Inflammatory macrophage treated with lipopolysaccharide for 4 hours (primary cell): ENCODE data around the gene CCDC122.
A peak's percentile ranks its signal among the peaks of the same experiment; 100 is the strongest.

ENCODE experiments used
- DNase-seq: peaks from one replicate; pipeline ENCODE4 v3.0.0-alpha.2; 2020

Gene CCDC122

DNA sequence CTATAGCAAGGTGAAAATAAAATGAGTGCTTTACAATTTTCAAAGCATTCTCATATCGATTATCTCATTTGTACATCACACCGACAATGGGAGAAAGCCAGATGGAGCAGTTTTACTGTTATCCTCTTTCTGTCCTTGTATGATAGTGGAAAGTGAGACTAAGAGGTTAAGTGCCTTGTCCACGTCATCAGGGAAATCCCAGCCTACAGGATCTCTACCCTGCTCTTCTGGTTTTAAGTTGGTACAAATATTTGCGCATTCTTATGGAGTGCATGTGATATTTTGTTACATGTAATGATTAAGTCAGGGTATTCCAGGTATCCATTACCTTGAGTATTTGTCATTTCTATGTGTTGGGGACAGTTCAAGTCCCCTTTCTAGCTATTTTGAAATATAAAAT, 80.3 kb downstream of the CCDC122 start:
- no peak for DNase-seq

DNA sequence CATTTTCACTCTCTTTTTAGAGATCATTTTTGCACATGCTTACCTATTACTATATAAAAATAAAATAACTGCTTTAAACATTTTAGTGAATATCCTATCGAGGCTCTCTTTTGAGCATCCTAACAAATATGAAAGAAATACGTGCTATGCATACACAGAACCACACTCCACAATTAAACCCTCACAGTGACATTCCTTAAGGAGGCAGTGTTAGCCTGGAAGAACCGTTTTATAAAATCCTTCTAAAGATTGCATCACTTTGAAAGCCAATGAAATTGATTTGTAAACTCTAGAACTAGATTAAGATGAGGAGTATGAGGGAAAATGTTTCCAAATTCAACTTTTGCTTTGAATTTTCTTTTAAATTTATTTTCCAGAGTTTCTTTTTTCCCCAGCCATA, 81.7 kb downstream of the CCDC122 start:
- no peak for DNase-seq

DNA sequence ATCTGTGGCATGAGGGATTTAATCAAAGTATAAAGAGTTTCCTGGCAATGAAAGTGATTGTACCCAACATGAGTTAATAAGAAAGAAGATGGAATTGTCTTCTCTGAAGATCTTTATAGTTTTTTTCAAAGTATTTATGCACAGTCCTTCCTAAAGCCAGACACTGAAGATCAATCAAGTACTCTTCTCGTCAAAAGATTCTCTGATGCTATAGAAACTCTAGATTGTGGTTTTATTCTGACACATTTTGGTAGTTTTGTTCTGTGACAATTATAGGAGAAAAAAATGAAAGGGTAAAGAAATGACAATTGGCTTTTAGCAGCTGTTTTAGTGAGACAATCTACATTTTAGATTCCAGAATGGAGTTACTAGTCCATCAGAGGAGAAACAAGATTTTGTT, 82.4 kb downstream of the CCDC122 start:
- DNase-seq = no peak

DNA sequence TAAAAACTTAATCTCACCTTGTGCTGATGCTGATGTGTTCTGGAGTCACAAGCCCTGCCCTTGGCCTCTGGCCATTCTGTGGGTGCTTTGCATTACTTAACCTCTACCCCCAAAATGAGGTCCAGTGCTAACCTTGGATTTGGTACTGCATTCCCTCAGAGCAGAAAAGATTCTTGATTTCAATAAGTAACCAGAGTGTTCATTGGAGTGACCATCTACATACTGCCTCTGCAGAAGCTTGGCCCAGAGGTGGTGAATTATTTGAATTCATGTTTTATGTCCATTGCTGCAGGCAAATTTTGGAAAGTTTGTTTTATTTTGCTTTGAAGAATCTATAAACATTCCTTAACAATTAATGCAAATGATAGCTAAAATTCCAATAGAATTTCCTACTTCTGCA, 85.1 kb downstream of the CCDC122 start:
- no peak for DNase-seq

DNA sequence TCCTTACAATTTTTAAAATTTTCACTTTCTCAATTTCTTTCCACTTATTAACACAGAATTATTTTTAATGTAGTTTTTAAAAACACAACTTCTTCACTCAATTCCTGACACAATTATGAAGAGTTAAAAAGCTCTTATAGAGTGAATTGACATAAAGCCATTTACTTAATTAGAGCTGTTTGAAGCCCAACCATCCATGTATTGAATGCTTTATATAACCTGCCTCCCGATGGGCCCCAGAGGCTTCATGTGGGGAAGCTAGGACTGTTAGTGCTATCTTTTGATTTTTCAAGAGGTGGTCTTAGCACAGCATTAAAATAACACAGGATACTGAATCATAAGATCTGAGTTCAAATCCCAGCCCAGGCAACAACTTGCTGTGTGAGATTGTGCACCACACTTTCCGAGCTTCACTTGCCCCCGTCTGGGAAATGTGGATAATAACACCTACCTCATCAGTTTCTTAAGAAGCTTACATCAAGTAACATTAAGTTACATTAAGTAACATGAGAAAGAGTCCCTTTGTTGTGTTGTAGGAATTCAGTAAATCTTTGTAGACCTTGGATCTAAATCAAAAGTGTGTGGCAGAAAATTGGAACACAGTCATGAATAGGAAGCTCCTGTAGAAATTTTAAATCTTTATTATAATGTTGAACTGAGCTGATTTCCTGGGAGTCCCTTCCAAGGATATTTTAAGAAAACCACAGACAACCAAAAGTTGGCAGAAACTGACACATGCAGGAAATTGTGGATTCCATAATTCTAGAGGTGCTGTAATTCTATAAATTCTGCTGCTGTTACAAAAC, 87.3 kb downstream of the CCDC122 start:
- DNase-seq = no peak

DNA sequence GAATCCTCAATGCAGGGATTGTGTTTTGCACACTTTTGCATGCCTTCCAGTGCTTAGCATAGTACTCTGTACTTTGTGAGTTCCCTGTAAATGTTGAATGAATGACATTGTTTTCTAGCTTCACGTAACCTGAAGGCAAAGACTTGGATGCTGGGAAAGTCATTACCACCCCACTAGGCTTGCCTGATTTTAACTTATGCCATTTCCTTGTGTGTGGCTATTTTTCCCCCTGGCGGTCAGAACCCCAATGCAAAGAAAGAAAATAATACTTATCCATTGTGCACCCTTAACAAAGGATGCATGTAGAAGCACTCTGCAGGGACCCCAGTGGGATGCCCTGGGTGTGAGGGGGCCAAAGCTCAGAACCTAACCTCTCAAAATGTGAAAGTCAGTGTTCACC, 91.5 kb downstream of the CCDC122 start:
- DNase-seq = no peak

DNA sequence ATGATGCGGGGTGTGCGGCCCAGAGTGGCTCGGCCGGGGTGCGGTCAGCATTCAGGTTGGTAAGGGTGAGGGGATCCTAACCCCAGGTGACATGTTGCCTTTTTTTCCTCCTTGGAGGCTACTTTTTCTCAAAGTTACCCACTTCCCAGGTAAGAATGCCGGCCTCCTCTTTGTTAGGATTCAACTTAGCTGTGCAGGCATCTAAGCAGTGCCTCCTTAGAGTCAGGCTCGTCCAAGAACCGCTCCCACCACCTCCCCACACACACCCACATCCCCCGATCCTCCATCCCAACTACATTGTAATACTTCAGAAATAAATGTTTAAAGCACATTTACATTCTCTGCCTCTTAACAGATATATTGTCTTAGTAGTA, 92.0 kb downstream of the CCDC122 start:
- no peak for DNase-seq

DNA sequence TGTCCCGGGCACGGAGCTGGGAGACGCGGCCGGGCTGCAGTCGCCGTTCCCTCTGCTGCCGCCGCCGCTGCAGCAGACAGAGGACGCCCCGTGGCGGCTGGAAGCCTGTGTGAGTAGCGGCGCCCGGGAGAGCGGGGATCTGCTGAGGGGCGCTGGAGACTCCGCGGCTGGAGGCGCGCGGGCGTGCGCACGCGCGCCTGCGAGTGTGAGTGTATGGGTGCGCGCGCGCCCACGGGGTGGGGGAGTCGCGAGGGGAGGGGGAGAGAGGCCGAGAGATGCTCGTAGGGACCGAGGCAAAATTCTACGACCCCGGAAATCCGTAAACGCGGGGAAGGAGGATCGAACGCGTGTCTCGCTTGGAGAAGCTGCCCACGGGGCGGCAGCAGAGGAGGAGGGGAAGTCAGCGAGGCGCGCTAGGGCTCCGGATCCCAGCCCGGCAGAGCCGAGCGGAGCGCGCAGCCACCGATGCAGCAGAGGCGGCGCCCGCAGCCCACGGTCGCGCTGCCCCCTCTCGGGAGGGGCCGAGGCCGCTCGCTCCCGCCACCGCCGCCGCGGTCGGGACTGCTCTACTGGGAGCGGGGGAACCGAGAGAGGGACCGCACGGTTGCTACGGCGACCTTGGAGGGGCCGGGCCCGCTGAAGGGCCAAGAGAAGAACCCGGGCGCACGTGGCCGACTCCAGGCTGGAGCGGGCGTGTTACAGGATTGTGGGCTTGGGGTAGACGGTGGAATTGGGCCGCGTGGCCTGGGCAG, 92.6 kb downstream of the CCDC122 start, which contains the start of gene ENOX1:
Gene ENOX1 (minus strand): TSS at position 207 of the 752 bp plus-strand sequence.
- DNase-seq = peak; percentile 19

DNA sequence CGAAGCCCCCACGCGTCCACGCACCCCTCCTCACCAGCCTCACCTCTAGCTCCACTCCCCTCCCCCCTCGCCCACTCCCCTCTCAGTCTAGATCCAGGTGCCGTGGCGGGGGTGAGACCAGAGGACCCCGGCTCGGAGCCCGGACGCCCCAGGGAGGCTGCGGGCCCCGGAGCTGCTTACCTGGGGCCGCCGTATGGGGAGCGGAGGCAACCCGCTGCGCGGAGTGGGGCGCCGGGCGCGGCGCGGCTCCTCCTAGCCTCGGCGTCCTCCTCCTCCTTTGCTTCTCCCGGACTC, 93.1 kb downstream of the CCDC122 start:
- DNase-seq = no peak
